ENCODE results near the gene BCL7B.

BCL7B gene

DNA sequence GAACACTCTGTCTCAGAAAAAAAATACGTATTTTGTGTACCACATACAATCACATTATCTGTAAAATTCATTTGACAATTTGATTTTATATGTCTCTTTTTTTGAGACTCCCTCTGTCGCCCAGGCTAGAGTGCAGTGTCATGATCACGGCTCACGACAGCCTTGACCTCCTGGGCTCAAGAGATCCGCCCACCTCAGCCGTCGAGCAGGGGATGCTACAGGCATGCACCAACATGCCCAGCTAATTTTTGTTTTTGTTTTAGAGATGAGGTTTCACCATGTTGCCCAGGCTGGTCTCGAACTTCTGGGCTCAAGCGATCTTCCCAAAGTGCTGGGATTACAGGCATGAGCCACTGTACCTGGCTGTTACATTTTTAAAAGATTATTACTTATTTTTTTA is 23.7 kb downstream of the BCL7B start:
- TF ChIP-seq, protein P1, sequence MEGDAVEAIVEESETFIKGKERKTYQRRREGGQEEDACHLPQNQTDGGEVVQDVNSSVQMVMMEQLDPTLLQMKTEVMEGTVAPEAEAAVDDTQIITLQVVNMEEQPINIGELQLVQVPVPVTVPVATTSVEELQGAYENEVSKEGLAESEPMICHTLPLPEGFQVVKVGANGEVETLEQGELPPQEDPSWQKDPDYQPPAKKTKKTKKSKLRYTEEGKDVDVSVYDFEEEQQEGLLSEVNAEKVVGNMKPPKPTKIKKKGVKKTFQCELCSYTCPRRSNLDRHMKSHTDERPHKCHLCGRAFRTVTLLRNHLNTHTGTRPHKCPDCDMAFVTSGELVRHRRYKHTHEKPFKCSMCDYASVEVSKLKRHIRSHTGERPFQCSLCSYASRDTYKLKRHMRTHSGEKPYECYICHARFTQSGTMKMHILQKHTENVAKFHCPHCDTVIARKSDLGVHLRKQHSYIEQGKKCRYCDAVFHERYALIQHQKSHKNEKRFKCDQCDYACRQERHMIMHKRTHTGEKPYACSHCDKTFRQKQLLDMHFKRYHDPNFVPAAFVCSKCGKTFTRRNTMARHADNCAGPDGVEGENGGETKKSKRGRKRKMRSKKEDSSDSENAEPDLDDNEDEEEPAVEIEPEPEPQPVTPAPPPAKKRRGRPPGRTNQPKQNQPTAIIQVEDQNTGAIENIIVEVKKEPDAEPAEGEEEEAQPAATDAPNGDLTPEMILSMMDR (IDR thresholded peaks at IDR 0.05; ENCODE audit: insufficient read depth, low read length, poor library complexity, severe bottlenecking) = no peak
- TF ChIP-seq EZH2phosphoT487 (conservative IDR thresholded peaks at IDR 0.05; ENCODE audit: low read length) = no peak

DNA sequence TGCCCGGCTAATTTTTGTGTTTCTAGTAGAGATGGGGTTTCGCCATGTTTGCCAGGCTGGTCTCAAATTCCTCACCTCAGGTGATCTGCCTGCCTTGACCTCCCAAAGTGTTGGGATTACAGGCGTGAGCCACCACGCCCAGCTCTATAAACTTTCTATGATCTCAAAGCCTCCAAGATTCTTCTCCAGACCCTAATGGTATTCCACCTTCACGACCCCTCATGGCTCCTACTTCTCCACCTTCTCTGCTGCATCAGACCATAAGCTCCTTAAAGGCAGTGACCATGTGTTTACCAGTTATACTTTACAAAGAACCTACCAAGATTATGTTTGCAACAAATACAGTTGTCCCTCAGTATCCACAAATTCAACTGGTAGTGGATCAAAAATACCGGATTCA is 25.3 kb downstream of the BCL7B start:
- no peaks in the 10 kb centered on the region for H3K9me2 ChIP-seq (replicated peaks; ENCODE audit: insufficient read depth, low read length)
- TF ChIP-seq, protein P1 (IDR thresholded peaks at IDR 0.05; ENCODE audit: insufficient read depth, low read length, poor library complexity, severe bottlenecking) = no peak
- TF ChIP-seq EZH2phosphoT487 (conservative IDR thresholded peaks at IDR 0.05; ENCODE audit: low read length) = no peak
- no peak overlapping the region for H2AFZ ChIP-seq (ENCODE audit: low read depth, low read length, severe bottlenecking)
- H3K27me3 ChIP-seq (ENCODE audit: low read length) = no peaks in the 10 kb centered on the region
- no peak overlapping the region for H3K27ac ChIP-seq (ENCODE audit: low read depth, low read length)
- no peaks in the 10 kb centered on the region for H4K20me1 ChIP-seq (ENCODE audit: low read depth, low read length)
- no peaks in the 10 kb centered on the region for H3K36me3 ChIP-seq (ENCODE audit: low read length)
- no peak overlapping the region for H3K4me2 ChIP-seq (ENCODE audit: low read depth, low read length, poor library complexity, severe bottlenecking)
- H3K9ac ChIP-seq (ENCODE audit: low read length) = no peak overlapping the region
- H3F3A ChIP-seq (ENCODE audit: insufficient read depth) = peaks cover 7% of the 10 kb centered on the region
- H3K4me3 ChIP-seq (ENCODE audit: insufficient read depth, low read length, poor library complexity, severe bottlenecking) = no peak overlapping the region
- H3K79me2 ChIP-seq (ENCODE audit: insufficient read depth, low read length) = no peaks in the 10 kb centered on the region
- H3K9me3 ChIP-seq (ENCODE audit: insufficient read depth, low read length) = no peaks in the 10 kb centered on the region

More for the DNA sequence above, 23.7 kb downstream of the BCL7B start:
- Histone ChIP-seq H3K4me3 (ENCODE audit: insufficient read depth, low read length, poor library complexity, severe bottlenecking) (no peak overlapping the region), H3K27me3 (ENCODE audit: low read length) (no peaks in the 10 kb centered on the region), H3K79me2 (ENCODE audit: insufficient read depth, low read length) (no peaks in the 10 kb centered on the region), H2AFZ (ENCODE audit: low read depth, low read length, severe bottlenecking) (no peak overlapping the region), H3K9me2 (replicated peaks; ENCODE audit: insufficient read depth, low read length) (no peaks in the 10 kb centered on the region), H3K9ac (ENCODE audit: low read length) (no peak overlapping the region), H3K36me3 (ENCODE audit: low read length) (no peaks in the 10 kb centered on the region), H4K20me1 (ENCODE audit: low read depth, low read length) (no peaks in the 10 kb centered on the region), H3F3A (ENCODE audit: insufficient read depth) (0 out of 2 replicates have a peak, but pooled peaks cover 4% of the 10 kb centered on the region), H3K4me2 (ENCODE audit: low read depth, low read length, poor library complexity, severe bottlenecking) (no peak overlapping the region), H3K9me3 (ENCODE audit: insufficient read depth, low read length) (no peaks in the 10 kb centered on the region), H3K27ac (ENCODE audit: low read depth, low read length) (no peak overlapping the region)

DNA sequence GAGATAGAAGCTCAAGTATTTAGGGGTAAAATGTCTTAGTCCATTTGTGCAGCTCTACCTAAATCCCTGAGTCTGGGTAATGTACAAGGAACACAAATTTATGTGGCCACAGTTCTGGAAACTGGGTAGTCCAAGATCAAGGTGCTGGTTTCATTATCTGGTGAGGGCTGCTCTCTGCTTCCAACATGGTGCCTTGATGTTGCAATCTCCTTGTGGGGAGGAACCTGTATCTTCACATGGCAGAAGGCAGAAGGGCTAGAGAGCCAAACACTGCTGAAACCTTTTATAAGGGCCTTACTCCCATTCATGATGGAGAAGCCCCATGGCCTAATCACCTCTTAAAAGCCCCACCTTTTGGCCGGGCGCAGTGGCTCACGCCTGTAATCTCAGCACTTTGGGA is 26.7 kb downstream of the BCL7B start:
- Histone ChIP-seq H4K20me1 (ENCODE audit: low read depth, low read length) (no peaks in the 10 kb centered on the region), H3K9ac (ENCODE audit: low read length) (no peak overlapping the region), H3F3A (ENCODE audit: insufficient read depth) (peaks cover 18% of the 10 kb centered on the region), H3K27ac (ENCODE audit: low read depth, low read length) (no peak overlapping the region), H3K9me2 (replicated peaks; ENCODE audit: insufficient read depth, low read length) (no peaks in the 10 kb centered on the region), H3K27me3 (ENCODE audit: low read length) (no peaks in the 10 kb centered on the region), H2AFZ (ENCODE audit: low read depth, low read length, severe bottlenecking) (no peak overlapping the region), H3K79me2 (ENCODE audit: insufficient read depth, low read length) (no peaks in the 10 kb centered on the region), H3K4me3 (ENCODE audit: insufficient read depth, low read length, poor library complexity, severe bottlenecking) (no peak overlapping the region), H3K36me3 (ENCODE audit: low read length) (no peaks in the 10 kb centered on the region), H3K9me3 (ENCODE audit: insufficient read depth, low read length) (no peaks in the 10 kb centered on the region), H3K4me2 (ENCODE audit: low read depth, low read length, poor library complexity, severe bottlenecking) (no peak overlapping the region)
- no peak for TF ChIP-seq EZH2phosphoT487 (conservative IDR thresholded peaks at IDR 0.05; ENCODE audit: low read length)
- TF ChIP-seq, protein P1 (IDR thresholded peaks at IDR 0.05; ENCODE audit: insufficient read depth, low read length, poor library complexity, severe bottlenecking) = no peak
